Measurements from ENCODE around the gene ARRB1. TPM values are rescaled to one million over a fixed set of nuclear protein-coding genes. Genes with fewer than 3 reads are reported as not detected.

ARRB1 gene
- total and polyA plus RNA-seq, 4 donors = 3.3 to 21.2 (median 12.5) TPM

DNA sequence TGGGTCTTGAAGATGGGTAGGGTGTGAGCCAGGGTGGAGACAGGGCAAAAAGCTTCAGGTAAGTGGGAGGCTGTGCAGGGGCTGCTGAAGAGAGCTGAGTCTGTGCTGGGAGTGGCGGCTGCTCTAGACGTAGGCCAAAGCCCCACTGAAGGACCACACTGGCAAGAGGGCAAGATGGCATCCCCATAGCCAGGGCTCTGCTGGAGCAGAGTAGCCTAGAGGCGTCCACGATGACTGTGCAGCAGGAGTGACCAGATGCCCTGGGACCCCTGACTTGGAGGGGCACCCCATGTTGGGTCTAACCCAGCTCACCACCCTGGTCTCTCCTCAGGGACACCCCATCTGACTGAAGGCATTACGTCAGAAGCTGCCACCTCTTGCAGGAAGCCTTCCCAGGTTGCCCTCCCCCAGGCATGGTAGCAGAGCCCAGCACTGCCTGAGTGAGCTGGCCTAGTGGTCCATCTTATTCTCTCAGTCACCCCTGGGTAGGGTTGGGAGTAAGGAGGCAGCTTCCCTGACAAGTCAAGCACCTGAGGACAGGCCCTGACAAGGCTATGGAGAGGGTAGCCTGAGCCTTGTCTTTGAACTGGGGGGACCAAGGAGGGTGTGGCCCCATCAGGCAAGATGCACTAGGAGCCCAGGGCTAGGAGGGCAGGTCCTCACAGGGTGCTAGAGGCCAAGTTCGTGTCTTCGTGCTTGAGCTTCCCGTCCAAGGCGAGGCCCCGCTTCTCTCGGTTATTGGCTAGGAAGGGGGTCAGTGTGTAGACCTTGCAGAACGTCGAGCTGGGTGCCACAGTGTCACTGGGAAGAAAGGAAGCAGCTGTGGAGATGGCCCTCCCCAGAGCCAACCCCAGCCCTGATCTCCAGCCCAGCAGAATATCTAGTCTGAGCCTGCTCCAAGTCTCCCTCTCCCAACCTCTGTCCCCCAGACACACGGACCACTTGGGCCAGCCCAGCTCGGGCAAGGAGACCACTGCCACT, 77.8 kb downstream of the ARRB1 start:
- H3K27me3 ChIP-seq (ENCODE audit: control insufficient read depth in 4 of 4, insufficient read depth in 4 of 4, low read length in 3 of 4) = no peaks in the 10 kb centered on the region
- H3K27ac ChIP-seq (ENCODE audit: low read depth in 1 of 2, low read length in 2 of 2) = no peak overlapping the region
- TF ChIP-seq FOXA1 (IDR thresholded peaks at IDR 0.05) (no peak), NR2F2 (IDR thresholded peaks at IDR 0.05) (no peak), JUND (IDR thresholded peaks at IDR 0.05) (no peak), SP1 (IDR thresholded peaks at IDR 0.05) (no peak), RAD21 (IDR thresholded peaks at IDR 0.05) (no peak), YY1 (IDR thresholded peaks at IDR 0.05) (no peak)
- TF ChIP-seq, protein P1, sequence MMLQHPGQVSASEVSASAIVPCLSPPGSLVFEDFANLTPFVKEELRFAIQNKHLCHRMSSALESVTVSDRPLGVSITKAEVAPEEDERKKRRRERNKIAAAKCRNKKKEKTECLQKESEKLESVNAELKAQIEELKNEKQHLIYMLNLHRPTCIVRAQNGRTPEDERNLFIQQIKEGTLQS (IDR thresholded peaks at IDR 0.05) = no peak
- H3K4me1 ChIP-seq (ENCODE audit: control insufficient read depth in 4 of 4, insufficient read depth in 4 of 4, low read length in 3 of 4) = no peaks in the 10 kb centered on the region
- no peak overlapping the region for H3K9ac ChIP-seq (ENCODE audit: low read depth in 1 of 2, low read length in 2 of 2)
- WGBS = 93% methylated on average over 15 of the region's 15 CpGs
- H3K4me3 ChIP-seq (ENCODE audit: low read depth in 1 of 3, low read length in 3 of 3) = no peak overlapping the region
- no peaks in the 10 kb centered on the region for H3K9me3 ChIP-seq (ENCODE audit: control insufficient read depth in 4 of 4, low read length in 3 of 4)
- peaks cover 0 to 32% (median 7%) of the 10 kb centered on the region in 4 donors for H3K36me3 ChIP-seq (ENCODE audit: control insufficient read depth in 4 of 4, insufficient read depth in 3 of 4, low read depth in 1 of 4, low read length in 3 of 4)
- DNase-seq (ENCODE audit: low spot score) = peak; percentile 28

DNA sequence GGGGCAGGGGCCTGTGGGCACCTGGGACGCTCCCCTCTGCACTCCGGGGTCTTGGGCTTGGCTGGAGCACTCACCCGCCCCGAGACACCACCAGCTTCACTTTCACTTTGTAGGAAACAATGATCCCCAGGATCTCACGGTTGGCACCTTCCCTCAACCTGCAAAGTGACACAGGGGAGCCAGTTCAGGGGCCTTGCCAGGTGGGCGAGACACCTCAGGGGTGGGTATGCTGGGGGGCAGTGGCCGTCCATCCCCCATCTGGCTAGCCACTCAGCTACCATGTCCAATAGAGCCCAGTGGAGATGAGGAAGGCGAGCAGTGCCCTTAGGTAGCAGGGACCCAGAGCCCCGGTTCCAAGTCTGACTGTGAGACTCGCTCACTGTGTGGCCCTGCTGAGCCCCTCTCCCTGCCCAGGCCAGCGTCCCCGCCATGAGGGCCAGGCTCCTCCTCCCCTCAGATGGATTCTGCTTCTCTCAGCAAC, 78.6 kb downstream of the ARRB1 start:
- peaks cover 0 to 24% (median 7%) of the 10 kb centered on the region in 4 donors for H3K36me3 ChIP-seq (ENCODE audit: control insufficient read depth in 4 of 4, insufficient read depth in 3 of 4, low read depth in 1 of 4, low read length in 3 of 4)
- H3K4me3 ChIP-seq (ENCODE audit: low read depth in 1 of 3, low read length in 3 of 3) = no peak overlapping the region
- no peak for TF ChIP-seq YY1 (IDR thresholded peaks at IDR 0.05)
- H3K9me3 ChIP-seq (ENCODE audit: control insufficient read depth in 4 of 4, low read length in 3 of 4) = no peaks in the 10 kb centered on the region
- no peaks in the 10 kb centered on the region for H3K27me3 ChIP-seq (ENCODE audit: control insufficient read depth in 4 of 4, insufficient read depth in 4 of 4, low read length in 3 of 4)
- H3K27ac ChIP-seq (ENCODE audit: low read depth in 1 of 2, low read length in 2 of 2) = no peak overlapping the region
- WGBS = 93% methylated on average over 12 of the region's 12 CpGs
- no peaks in the 10 kb centered on the region for H3K4me1 ChIP-seq (ENCODE audit: control insufficient read depth in 4 of 4, insufficient read depth in 4 of 4, low read length in 3 of 4)
- no peak overlapping the region for H3K9ac ChIP-seq (ENCODE audit: low read depth in 1 of 2, low read length in 2 of 2)
- peak; percentile 19 for DNase-seq (ENCODE audit: low spot score)

DNA sequence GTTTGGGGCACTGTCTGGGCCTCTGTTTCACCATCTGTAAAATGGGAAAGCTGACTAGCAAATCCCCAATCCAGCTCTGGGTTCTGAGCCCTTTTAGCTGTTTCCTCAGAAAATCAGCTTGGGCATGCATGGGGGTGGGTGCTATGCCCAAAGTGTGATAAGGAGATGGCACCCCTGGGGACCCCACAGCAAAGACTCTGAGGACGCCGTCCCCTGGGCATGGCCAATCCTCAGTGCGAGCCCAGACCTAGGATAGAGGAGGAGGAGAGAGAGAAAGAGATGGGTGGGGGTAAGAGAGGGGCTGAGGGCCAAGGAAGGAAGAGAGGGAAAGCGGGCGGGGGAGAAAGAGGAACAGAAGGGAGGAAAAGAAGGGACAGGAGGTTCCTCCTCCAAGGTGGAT, 79.1 kb downstream of the ARRB1 start:
- Histone ChIP-seq H3K36me3 (ENCODE audit: control insufficient read depth in 4 of 4, insufficient read depth in 3 of 4, low read depth in 1 of 4, low read length in 3 of 4) (peaks cover 0 to 20% (median 7%) of the 10 kb centered on the region in 4 donors), H3K9me3 (ENCODE audit: control insufficient read depth in 4 of 4, low read length in 3 of 4) (no peaks in the 10 kb centered on the region), H3K27ac (ENCODE audit: low read depth in 1 of 2, low read length in 2 of 2) (no peak overlapping the region), H3K4me3 (ENCODE audit: low read depth in 1 of 3, low read length in 3 of 3) (no peak overlapping the region), H3K27me3 (ENCODE audit: control insufficient read depth in 4 of 4, insufficient read depth in 4 of 4, low read length in 3 of 4) (no peaks in the 10 kb centered on the region), H3K9ac (ENCODE audit: low read depth in 1 of 2, low read length in 2 of 2) (no peak overlapping the region), H3K4me1 (ENCODE audit: control insufficient read depth in 4 of 4, insufficient read depth in 4 of 4, low read length in 3 of 4) (no peaks in the 10 kb centered on the region)
- peak; percentile 20 for DNase-seq (ENCODE audit: low spot score)
- WGBS = 87% methylated on average over 5 of the region's 5 CpGs
- TF ChIP-seq HNF4G (IDR thresholded peaks at IDR 0.05) = no peak
- TF ChIP-seq NR2F2 (IDR thresholded peaks at IDR 0.05) = no peak
- no peak for TF ChIP-seq TAF1 (conservative IDR thresholded peaks at IDR 0.05)
- TF ChIP-seq, protein P2, sequence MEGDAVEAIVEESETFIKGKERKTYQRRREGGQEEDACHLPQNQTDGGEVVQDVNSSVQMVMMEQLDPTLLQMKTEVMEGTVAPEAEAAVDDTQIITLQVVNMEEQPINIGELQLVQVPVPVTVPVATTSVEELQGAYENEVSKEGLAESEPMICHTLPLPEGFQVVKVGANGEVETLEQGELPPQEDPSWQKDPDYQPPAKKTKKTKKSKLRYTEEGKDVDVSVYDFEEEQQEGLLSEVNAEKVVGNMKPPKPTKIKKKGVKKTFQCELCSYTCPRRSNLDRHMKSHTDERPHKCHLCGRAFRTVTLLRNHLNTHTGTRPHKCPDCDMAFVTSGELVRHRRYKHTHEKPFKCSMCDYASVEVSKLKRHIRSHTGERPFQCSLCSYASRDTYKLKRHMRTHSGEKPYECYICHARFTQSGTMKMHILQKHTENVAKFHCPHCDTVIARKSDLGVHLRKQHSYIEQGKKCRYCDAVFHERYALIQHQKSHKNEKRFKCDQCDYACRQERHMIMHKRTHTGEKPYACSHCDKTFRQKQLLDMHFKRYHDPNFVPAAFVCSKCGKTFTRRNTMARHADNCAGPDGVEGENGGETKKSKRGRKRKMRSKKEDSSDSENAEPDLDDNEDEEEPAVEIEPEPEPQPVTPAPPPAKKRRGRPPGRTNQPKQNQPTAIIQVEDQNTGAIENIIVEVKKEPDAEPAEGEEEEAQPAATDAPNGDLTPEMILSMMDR (IDR thresholded peaks at IDR 0.05; ENCODE audit: low read depth, low read length, missing input control) = no peak
- TF ChIP-seq, protein P3, sequence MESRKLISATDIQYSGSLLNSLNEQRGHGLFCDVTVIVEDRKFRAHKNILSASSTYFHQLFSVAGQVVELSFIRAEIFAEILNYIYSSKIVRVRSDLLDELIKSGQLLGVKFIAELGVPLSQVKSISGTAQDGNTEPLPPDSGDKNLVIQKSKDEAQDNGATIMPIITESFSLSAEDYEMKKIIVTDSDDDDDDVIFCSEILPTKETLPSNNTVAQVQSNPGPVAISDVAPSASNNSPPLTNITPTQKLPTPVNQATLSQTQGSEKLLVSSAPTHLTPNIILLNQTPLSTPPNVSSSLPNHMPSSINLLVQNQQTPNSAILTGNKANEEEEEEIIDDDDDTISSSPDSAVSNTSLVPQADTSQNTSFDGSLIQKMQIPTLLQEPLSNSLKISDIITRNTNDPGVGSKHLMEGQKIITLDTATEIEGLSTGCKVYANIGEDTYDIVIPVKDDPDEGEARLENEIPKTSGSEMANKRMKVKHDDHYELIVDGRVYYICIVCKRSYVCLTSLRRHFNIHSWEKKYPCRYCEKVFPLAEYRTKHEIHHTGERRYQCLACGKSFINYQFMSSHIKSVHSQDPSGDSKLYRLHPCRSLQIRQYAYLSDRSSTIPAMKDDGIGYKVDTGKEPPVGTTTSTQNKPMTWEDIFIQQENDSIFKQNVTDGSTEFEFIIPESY (IDR thresholded peaks at IDR 0.05) = no peak
- no peak for TF ChIP-seq EGR1 (IDR thresholded peaks at IDR 0.05; ENCODE audit: low read depth in 2 of 2)
- no peak for TF ChIP-seq GABPA (IDR thresholded peaks at IDR 0.05 in 1 of 2, conservative IDR thresholded peaks at IDR 0.05 in 1 of 2)
- TF ChIP-seq RAD21 (IDR thresholded peaks at IDR 0.05) = no peak
